ENCODE data around the gene PRKCH. TPM values are rescaled to one million over a fixed set of nuclear protein-coding genes. Genes with fewer than 3 reads are reported as not detected.

PRKCH gene
- total RNA-seq, 2 experiments from 2014 or later, result 109 to 145 TPM

GRCh38 chr14:61334197-61334701 lies 12.9 kb downstream of the PRKCH start:
- no peaks in the 10 kb centered on the region for H3K9me3 Mint-ChIP-seq (ENCODE audit: low read depth)
- ATAC-seq (peak; percentile 11), DNase-seq (peak; percentile 58)
- POLR2A ChIA-PET, result interaction anchor here (0.5 to 1.2 kb wide), 4 partner anchors 10 to 54 kb away, joined by 3 to 6 read pairs (median 3); no protein-coding TSS in a partner anchor
- H3K27ac Mint-ChIP-seq, result peak overlapping the region; percentile 97
- peaks cover 14% of the 10 kb centered on the region for H3K36me3 Mint-ChIP-seq (ENCODE audit: low read depth)
- CTCF ChIA-PET, result interaction anchor here (0.5 to 3.8 kb wide), 8 partner anchors 8 to 141 kb away, joined by 3 to 17 read pairs (median 3); partner anchors contain the start of gene PRKCH
- peaks cover 88% of the 10 kb centered on the region for H3K4me1 Mint-ChIP-seq
- intact Hi-C loops (cut with DNase I, micrococcal nuclease), result loop anchor here in 1 of 2 experiments (2.0 kb wide), 1 partner anchor 327 kb away; no protein-coding TSS in a partner anchor
- H3K4me3 Mint-ChIP-seq, result peak overlapping the region; percentile 68
- no peaks in the 10 kb centered on the region for H3K27me3 Mint-ChIP-seq

- Mint-ChIP-seq H3K36me3 (ENCODE audit: low read depth) (peaks cover 8% of the 10 kb centered on the region), H3K9me3 (ENCODE audit: low read depth) (no peaks in the 10 kb centered on the region), H3K27ac (peak overlapping the region; percentile 90), H3K27me3 (no peaks in the 10 kb centered on the region), H3K4me3 (peak overlapping the region; percentile 46), H3K4me1 (peaks cover 85% of the 10 kb centered on the region)
- POLR2A ChIA-PET, result interaction anchor here (0.6 kb wide), 1 partner anchor 54 kb away, joined by 3 read pairs; no protein-coding TSS in a partner anchor
- no peak for ATAC-seq
- CTCF ChIA-PET, result interaction anchor here (0.8 to 3.8 kb wide), 4 partner anchors 13 to 141 kb away, joined by 3 to 17 read pairs (median 4); partner anchors contain the start of gene PRKCH
- DNase-seq, result no peak
- intact Hi-C loops (cut with DNase I, micrococcal nuclease), result loop anchor here in 1 of 2 experiments (2.0 kb wide), 1 partner anchor 326 kb away; no protein-coding TSS in a partner anchor
Measured at GRCh38 chr14:61335049-61335448, 13.7 kb downstream of the PRKCH start.

- peak overlapping the region; percentile 90 for H3K27ac Mint-ChIP-seq
- no peak for DNase-seq
- no peaks in the 10 kb centered on the region for H3K9me3 Mint-ChIP-seq (ENCODE audit: low read depth)
- H3K4me3 Mint-ChIP-seq, result peak overlapping the region; percentile 48
- H3K4me1 Mint-ChIP-seq, result peaks cover 85% of the 10 kb centered on the region
- ChIA-PET CTCF (interaction anchor here (1.3 to 3.8 kb wide), 2 partner anchors 12 to 14 kb away, joined by 5 to 17 read pairs; partner anchors contain the start of gene PRKCH), POLR2A (interaction anchor here (1.0 kb wide), 1 partner anchor 116 kb away, joined by 3 read pairs; no protein-coding TSS in a partner anchor)
- peaks cover 10% of the 10 kb centered on the region for H3K36me3 Mint-ChIP-seq (ENCODE audit: low read depth)
- H3K27me3 Mint-ChIP-seq, result no peaks in the 10 kb centered on the region
- ATAC-seq, result peak; percentile 67
- intact Hi-C loops (cut with DNase I, micrococcal nuclease), result loop anchor here (1.0 to 2.0 kb wide), 2 partner anchors 9 to 325 kb away; no protein-coding TSS in a partner anchor
Measured at GRCh38 chr14:61335671-61336275, 14.4 kb downstream of the PRKCH start.

GRCh38 chr14:61337893-61338292 lies 16.5 kb downstream of the PRKCH start:
- H3K4me1 Mint-ChIP-seq, result peaks cover 88% of the 10 kb centered on the region
- CTCF ChIA-PET, result interaction anchor here (0.5 to 1.1 kb wide), 6 partner anchors 24 to 293 kb away, joined by 3 to 5 read pairs (median 3); no protein-coding TSS in a partner anchor
- H3K27me3 Mint-ChIP-seq, result no peaks in the 10 kb centered on the region
- peak; percentile 35 for ATAC-seq
- peak; percentile 79 for DNase-seq
- no peaks in the 10 kb centered on the region for H3K9me3 Mint-ChIP-seq (ENCODE audit: low read depth)
- POLR2A ChIA-PET, result interaction anchor here (0.6 to 1.7 kb wide), 3 partner anchors 10 to 358 kb away, joined by 3 to 6 read pairs (median 5); no protein-coding TSS in a partner anchor
- intact Hi-C loops (cut with DNase I, micrococcal nuclease), result loop anchor here in 1 of 2 experiments (1.0 kb wide), 1 partner anchor 8 kb away; no protein-coding TSS in a partner anchor
- peak overlapping the region; percentile 84 for H3K27ac Mint-ChIP-seq
- peak overlapping the region; percentile 21 for H3K4me3 Mint-ChIP-seq
- peaks cover 19% of the 10 kb centered on the region for H3K36me3 Mint-ChIP-seq (ENCODE audit: low read depth)

- no peaks in the 10 kb centered on the region for H3K9me3 Mint-ChIP-seq (ENCODE audit: low read depth)
- peaks cover 19% of the 10 kb centered on the region for H3K36me3 Mint-ChIP-seq (ENCODE audit: low read depth)
- DNase-seq (no peak), ATAC-seq (no peak)
- peak overlapping the region; percentile 84 for H3K27ac Mint-ChIP-seq
- ChIA-PET CTCF (interaction anchor here (0.7 to 1.1 kb wide), 5 partner anchors 25 to 106 kb away, joined by 3 to 5 read pairs (median 3); no protein-coding TSS in a partner anchor), POLR2A (interaction anchor here (1.7 kb wide), 1 partner anchor 38 kb away, joined by 6 read pairs; no protein-coding TSS in a partner anchor)
- peaks cover 89% of the 10 kb centered on the region for H3K4me1 Mint-ChIP-seq
- intact Hi-C loops (cut with DNase I, micrococcal nuclease), result loop anchor here in 1 of 2 experiments (1.0 kb wide), 1 partner anchor 8 kb away; no protein-coding TSS in a partner anchor
- peak overlapping the region; percentile 21 for H3K4me3 Mint-ChIP-seq
- no peaks in the 10 kb centered on the region for H3K27me3 Mint-ChIP-seq
Measured at GRCh38 chr14:61338457-61338856, 17.1 kb downstream of the PRKCH start.

GRCh38 chr14:61341275-61342206 lies 20.2 kb downstream of the PRKCH start:
- Mint-ChIP-seq H3K4me1 (peaks cover 93% of the 10 kb centered on the region), H3K36me3 (ENCODE audit: low read depth) (peaks cover 37% of the 10 kb centered on the region), H3K9me3 (ENCODE audit: low read depth) (no peaks in the 10 kb centered on the region), H3K27ac (peak overlapping the region; percentile 99), H3K27me3 (no peaks in the 10 kb centered on the region), H3K4me3 (peak overlapping the region; percentile 86)
- DNase-seq (peak; percentile 41), ATAC-seq (no peak)
- intact Hi-C loops (cut with DNase I, micrococcal nuclease), result loop anchor here (1.0 to 5.0 kb wide), 8 partner anchors 10 to 321 kb away; no protein-coding TSS in a partner anchor
- POLR2A ChIA-PET, result interaction anchor here (0.8 kb wide), 1 partner anchor 45 kb away, joined by 3 read pairs; no protein-coding TSS in a partner anchor
- CTCF ChIA-PET, result interaction anchor here (0.7 to 2.2 kb wide), 5 partner anchors 7 to 47 kb away, joined by 3 to 6 read pairs (median 3); no protein-coding TSS in a partner anchor

- no peaks in the 10 kb centered on the region for H3K27me3 Mint-ChIP-seq
- H3K4me1 Mint-ChIP-seq, result peaks cover 94% of the 10 kb centered on the region
- ChIA-PET POLR2A (interaction anchor here (0.6 to 2.5 kb wide), 2 partner anchors 11 to 162 kb away, joined by 3 to 24 read pairs; no protein-coding TSS in a partner anchor), CTCF (interaction anchor here (0.7 to 2.2 kb wide), 4 partner anchors 8 to 46 kb away, joined by 3 to 6 read pairs (median 4); no protein-coding TSS in a partner anchor)
- H3K36me3 Mint-ChIP-seq (ENCODE audit: low read depth), result peaks cover 40% of the 10 kb centered on the region
- DNase-seq (peak; percentile 91), ATAC-seq (peak; percentile 60)
- H3K27ac Mint-ChIP-seq, result peak overlapping the region; percentile 99
- no peaks in the 10 kb centered on the region for H3K9me3 Mint-ChIP-seq (ENCODE audit: low read depth)
- peak overlapping the region; percentile 86 for H3K4me3 Mint-ChIP-seq
- intact Hi-C loops (cut with DNase I, micrococcal nuclease), result loop anchor here (1.0 to 5.0 kb wide), 8 partner anchors 9 to 320 kb away; no protein-coding TSS in a partner anchor
Measured at GRCh38 chr14:61342486-61342885, 21.1 kb downstream of the PRKCH start.

GRCh38 chr14:61342932-61343331 lies 21.6 kb downstream of the PRKCH start:
- POLR2A ChIA-PET, result interaction anchor here (0.6 to 2.5 kb wide), 3 partner anchors 11 to 162 kb away, joined by 3 to 24 read pairs (median 10); no protein-coding TSS in a partner anchor

GRCh38 chr14:61343471-61343870 lies 22.1 kb downstream of the PRKCH start:
- intact Hi-C loops (cut with DNase I, micrococcal nuclease), result loop anchor here (2.0 to 5.0 kb wide), 5 partner anchors 45 to 319 kb away; no protein-coding TSS in a partner anchor
- no peaks in the 10 kb centered on the region for H3K27me3 Mint-ChIP-seq
- ChIA-PET CTCF (interaction anchor here (0.7 to 1.7 kb wide), 10 partner anchors 10 to 67 kb away, joined by 3 to 15 read pairs (median 4); no protein-coding TSS in a partner anchor), POLR2A (interaction anchor here (0.6 to 2.5 kb wide), 7 partner anchors 9 to 60 kb away, joined by 3 to 24 read pairs (median 6); no protein-coding TSS in a partner anchor)
- no peak for ATAC-seq
- H3K27ac Mint-ChIP-seq, result peak overlapping the region; percentile 99
- H3K4me3 Mint-ChIP-seq, result peak overlapping the region; percentile 86
- peaks cover 48% of the 10 kb centered on the region for H3K36me3 Mint-ChIP-seq (ENCODE audit: low read depth)
- peaks cover 94% of the 10 kb centered on the region for H3K4me1 Mint-ChIP-seq
- peaks cover under 1% of the 10 kb centered on the region for H3K9me3 Mint-ChIP-seq (ENCODE audit: low read depth)
- DNase-seq, result no peak

More at GRCh38 chr14:61342932-61343331, 21.6 kb downstream of the PRKCH start:
- DNase-seq, result no peak
- Mint-ChIP-seq H3K36me3 (ENCODE audit: low read depth) (peaks cover 43% of the 10 kb centered on the region), H3K4me1 (peaks cover 94% of the 10 kb centered on the region), H3K9me3 (ENCODE audit: low read depth) (no peaks in the 10 kb centered on the region), H3K4me3 (peak overlapping the region; percentile 86), H3K27ac (peak overlapping the region; percentile 99), H3K27me3 (no peaks in the 10 kb centered on the region)
- no peak for ATAC-seq
- CTCF ChIA-PET, result interaction anchor here (1.0 to 2.2 kb wide), 2 partner anchors 11 to 46 kb away, joined by 3 to 6 read pairs; no protein-coding TSS in a partner anchor
- intact Hi-C loops (cut with DNase I, micrococcal nuclease), result loop anchor here (1.0 to 5.0 kb wide), 8 partner anchors 8 to 320 kb away; no protein-coding TSS in a partner anchor

All from activated CD4-positive, alpha-beta T cell treated with anti-CD3 and anti-CD28 coated beads for 36 hours (primary cell).